H9 (cell line): ENCODE data around the gene LRRC8B. TPM values are rescaled to one million over a fixed set of nuclear protein-coding genes. Genes with fewer than 3 reads are reported as not detected.

Experiments
- DNase-seq: peaks from one replicate; pipeline ENCODE4 v3.0.0-alpha.2; 2017
- H2AFZ ChIP-seq: one replicate; pipeline ENCODE4 v1.6.1; 2013; ENCODE audit warnings: mild to moderate bottlenecking, low read length, control low read depth, moderate library complexity
- H2AK5ac ChIP-seq: 2 replicates; pipeline ENCODE4 v1.6.1; 2013; ENCODE audit warnings: low read length, control low read depth, mixed read lengths; ENCODE audit not compliant: insufficient read length
- H2BK120ac ChIP-seq: one replicate; pipeline ENCODE4 v1.6.1; 2013; ENCODE audit warnings: low read depth, mild to moderate bottlenecking, low read length, control low read depth, inconsistent platforms; ENCODE audit not compliant: poor library complexity, severe bottlenecking
- H2BK12ac ChIP-seq: 2 replicates; pipeline ENCODE4 v1.6.1; 2013; ENCODE audit warnings: low read length, control low read depth, mixed read lengths, low read depth; ENCODE audit not compliant: insufficient read length
- H2BK15ac ChIP-seq: 2 replicates; pipeline ENCODE4 v1.6.1; 2013; ENCODE audit warnings: low read depth, low read length, control low read depth
- H2BK20ac ChIP-seq: one replicate; pipeline ENCODE4 v1.6.1; 2013; ENCODE audit warnings: low read depth, mild to moderate bottlenecking, low read length, control low read depth, inconsistent platforms; ENCODE audit not compliant: poor library complexity, severe bottlenecking
- H2BK5ac ChIP-seq: 2 replicates; pipeline ENCODE4 v1.6.1; 2013; ENCODE audit warnings: low read length, control low read depth, mixed read lengths; ENCODE audit not compliant: insufficient read length
- H3K14ac ChIP-seq: 2 replicates; pipeline ENCODE4 v1.6.1; 2013; ENCODE audit warnings: low read length, control low read depth; ENCODE audit not compliant: insufficient read depth
- H3K18ac ChIP-seq: 2 replicates; pipeline ENCODE4 v1.6.1; 2013; ENCODE audit warnings: low read depth, mild to moderate bottlenecking, mixed read lengths, low read length, control low read depth; ENCODE audit not compliant: insufficient read length
- H3K23ac ChIP-seq: 2 replicates; pipeline ENCODE4 v1.6.1; 2013; ENCODE audit warnings: low read length, control low read depth, mixed read lengths, low read depth; ENCODE audit not compliant: insufficient read length
- H3K23me2 ChIP-seq: 2 replicates; pipeline ENCODE4 v1.6.1; 2013; ENCODE audit warnings: low read depth, mild to moderate bottlenecking, mixed read lengths, low read length, control low read depth; ENCODE audit not compliant: insufficient read length, poor library complexity, severe bottlenecking
- H3K27ac ChIP-seq: 2 replicates; pipeline ENCODE4 v1.5.1; 2013; ENCODE audit warnings: low read length, control low read depth, mixed read lengths, low read depth; ENCODE audit not compliant: insufficient read length
- H3K27me3 ChIP-seq: 2 replicates; pipeline ENCODE4 v1.6.1; 2013; ENCODE audit warnings: low read length, control low read depth, inconsistent platforms; ENCODE audit not compliant: insufficient read depth
- H3K4ac ChIP-seq: 2 replicates; pipeline ENCODE4 v1.6.1; 2013; ENCODE audit warnings: low read depth, mild to moderate bottlenecking, control low read depth, inconsistent platforms, low read length, moderate library complexity
- H3K4me1 ChIP-seq: 2 replicates; pipeline ENCODE4 v1.6.1; 2013; ENCODE audit warnings: low read length, control low read depth, inconsistent platforms; ENCODE audit not compliant: insufficient read depth
- H3K4me2 ChIP-seq: 2 replicates; pipeline ENCODE4 v1.6.1; 2013; ENCODE audit warnings: low read length, control low read depth, mixed read lengths; ENCODE audit not compliant: insufficient read length, insufficient read depth
- H3K56ac ChIP-seq: 2 replicates; pipeline ENCODE4 v1.6.1; 2013; ENCODE audit warnings: low read depth, mild to moderate bottlenecking, mixed read lengths, low read length, control low read depth; ENCODE audit not compliant: insufficient read length
- H3K79me1 ChIP-seq: 2 replicates; pipeline ENCODE4 v1.6.1; 2013; ENCODE audit warnings: low read depth, mild to moderate bottlenecking, moderate library complexity, low read length, control low read depth, inconsistent platforms; ENCODE audit not compliant: insufficient read depth, poor library complexity, severe bottlenecking
- H3K79me2 ChIP-seq: 2 replicates; pipeline ENCODE4 v1.6.1; 2013; ENCODE audit warnings: low read length, control low read depth, inconsistent platforms; ENCODE audit not compliant: insufficient read depth
- H3K9ac ChIP-seq: 2 replicates; pipeline ENCODE4 v1.6.1; 2013; ENCODE audit warnings: low read length, control low read depth, mixed read lengths; ENCODE audit not compliant: insufficient read length; ENCODE audit errors: extremely low read depth
- H3K9me3 ChIP-seq: one replicate; pipeline ENCODE4 v1.6.1; 2013; ENCODE audit warnings: low read depth, low read length, inconsistent platforms; ENCODE audit not compliant: control insufficient read depth
- H3T11ph ChIP-seq: one replicate; pipeline ENCODE4 v1.6.1; 2013; ENCODE audit warnings: mild to moderate bottlenecking, low read length, control low read depth, inconsistent platforms
- H4K20me1 ChIP-seq: one replicate; pipeline ENCODE4 v1.6.1; 2013; ENCODE audit not compliant: control insufficient read depth, insufficient read length, insufficient read depth
- H4K5ac ChIP-seq: 2 replicates; pipeline ENCODE4 v1.6.1; 2013; ENCODE audit warnings: low read depth, mild to moderate bottlenecking, mixed read lengths, low read length, control low read depth; ENCODE audit not compliant: insufficient read length
- H4K8ac ChIP-seq: replicated peaks from 2 replicates; pipeline ENCODE4 v1.6.1; 2013; ENCODE audit warnings: low read length, control low read depth, mixed read lengths, low read depth; ENCODE audit not compliant: insufficient read length
- H4K91ac ChIP-seq: 2 replicates; pipeline ENCODE4 v1.6.1; 2013; ENCODE audit warnings: low read depth, mild to moderate bottlenecking, moderate library complexity, mixed read lengths, low read length, control low read depth; ENCODE audit not compliant: insufficient read length
- H3K27ac Mint-ChIP-seq, 3 experiments: 2 replicates in 2 of 3; 3 replicates in 1 of 3; pipeline ENCODE4 v1.8.0; 2020 to 2021; ENCODE audit warnings: mixed read lengths in 3 of 3, mild to moderate bottlenecking in 1 of 3, moderate library complexity in 1 of 3
- H3K27me3 Mint-ChIP-seq: 2 replicates; pipeline ENCODE4 v1.8.0; 2021; ENCODE audit warnings: low read depth, mild to moderate bottlenecking, moderate library complexity, mixed read lengths
- H3K36me3 Mint-ChIP-seq, 3 experiments: 2 replicates in 2 of 3; 3 replicates in 1 of 3; pipeline ENCODE4 v1.8.0; 2020 to 2021; ENCODE audit warnings: low read depth in 3 of 3, mixed read lengths in 3 of 3; ENCODE audit not compliant: insufficient read depth in 1 of 3
- H3K4me1 Mint-ChIP-seq, 2 experiments: 2 replicates each; pipeline ENCODE4 v1.8.0; 2020; ENCODE audit warnings: mixed read lengths in 2 of 2
- H3K4me3 Mint-ChIP-seq, 2 experiments: 2 replicates in 1 of 2; 3 replicates in 1 of 2; pipeline ENCODE4 v1.8.0; 2020 to 2021; ENCODE audit warnings: mild to moderate bottlenecking in 2 of 2, mixed read lengths in 2 of 2, moderate library complexity in 1 of 2
- H3K9me3 Mint-ChIP-seq, 2 experiments: 2 replicates in 1 of 2; 3 replicates in 1 of 2; pipeline ENCODE4 v1.8.0; 2020; ENCODE audit warnings: mild to moderate bottlenecking in 2 of 2, mixed read lengths in 2 of 2, moderate library complexity in 1 of 2
- WGBS: extraction: QIAGEN DNeasy Blood & Tissue Kit; methylation state at CpG from one replicate; pipeline ENCODE4 v1.1.7; 2013; ENCODE audit warnings: missing lambda C conversion rate, low lambda C conversion rate, mixed read lengths; ENCODE audit not compliant: insufficient read length; ENCODE audit errors: extremely low coverage; 5-methylcytosine and 5-hydroxymethylcytosine counted together
- total RNA-seq: library from RNA; stranded (reverse); gene quantifications from 2 replicates; pipeline ENCODE4 v1.2.1, GENCODE V29; 2021
- TF ChIP-seq, protein P1 (sequence below): fragments of 200-600 bp; sonication (generic); conservative IDR thresholded peaks from 3 replicates; pipeline ENCODE4 v1.8.0; 2021; ENCODE audit warnings: antibody characterized with exemption, mild to moderate bottlenecking

LRRC8B gene
- total RNA-seq, 1 experiment from 2014 or later = 33.2 TPM

DNA sequence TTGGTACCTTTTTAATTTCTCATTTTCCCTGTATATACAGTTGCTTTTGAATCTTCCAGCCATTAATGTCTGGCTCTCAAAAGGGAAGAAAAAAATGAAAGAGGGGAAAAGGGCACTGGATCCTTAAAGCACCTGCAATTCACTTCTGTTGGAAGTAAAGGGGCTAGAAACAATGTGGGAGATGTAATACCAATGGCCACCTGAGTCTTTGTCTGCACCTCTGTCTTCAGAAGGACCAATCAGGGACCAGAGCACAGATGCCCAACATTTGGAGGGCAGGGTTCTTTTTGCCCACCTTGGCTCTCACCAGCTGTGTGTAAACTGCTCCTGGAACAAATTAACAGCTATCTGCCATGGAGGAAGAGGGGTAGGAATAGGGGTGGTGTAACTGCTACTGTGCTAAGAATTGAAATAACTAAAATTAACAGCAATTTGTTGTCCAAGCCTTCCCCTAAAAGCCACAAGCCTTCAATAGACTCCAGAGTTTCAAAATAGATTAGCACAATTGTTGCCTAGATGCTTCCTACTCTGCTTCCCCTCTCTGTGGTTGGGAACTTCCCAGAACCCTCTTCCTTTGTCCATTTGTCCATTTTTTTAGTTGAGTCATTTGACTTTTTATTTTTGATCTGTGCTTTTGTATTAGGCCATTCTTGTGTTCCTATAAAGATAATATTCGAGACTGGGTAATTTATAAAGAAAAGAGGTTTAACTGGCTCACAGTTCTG is 11.5 kb upstream of the LRRC8B start:
- no peak overlapping the region for H3K27ac ChIP-seq

More for the DNA sequence above, 11.5 kb upstream of the LRRC8B start:
- Histone ChIP-seq H2BK5ac (no peak overlapping the region), H3K4me1 (no peaks in the 10 kb centered on the region), H3K56ac (no peak overlapping the region), H4K8ac (no peak overlapping the region), H3K27me3 (no peaks in the 10 kb centered on the region), H3K14ac (no peak overlapping the region), H3K79me2 (no peaks in the 10 kb centered on the region), H2BK15ac (no peak overlapping the region), H4K20me1 (no peaks in the 10 kb centered on the region), H3T11ph (no peak overlapping the region), H2BK12ac (no peak overlapping the region), H3K4me2 (no peak overlapping the region), H2BK120ac (no peak overlapping the region), H3K9ac (no peak overlapping the region), H3K18ac (no peak overlapping the region), H4K91ac (no peak overlapping the region), H3K79me1 (no peaks in the 10 kb centered on the region), H2AFZ (no peak overlapping the region), H4K5ac (no peak overlapping the region), H3K9me3 (no peaks in the 10 kb centered on the region), H2BK20ac (no peak overlapping the region), H2AK5ac (no peak overlapping the region), H3K23ac (no peak overlapping the region), H3K4ac (no peak overlapping the region), H3K23me2 (no peaks in the 10 kb centered on the region)
- H3K27me3 Mint-ChIP-seq = no peaks in the 10 kb centered on the region; the same call in none of the 2 replicates
- H3K27ac Mint-ChIP-seq = no peak overlapping the region
- peaks cover 10 to 28% of the 10 kb centered on the region in 2 experiments for H3K9me3 Mint-ChIP-seq
- peaks cover 0 to 18% (median 18%) of the 10 kb centered on the region in 3 experiments; a peak in 5 of 7 replicates for H3K36me3 Mint-ChIP-seq
- no peak overlapping the region for H3K4me3 Mint-ChIP-seq
- WGBS = no CpG with 5 or more reads among the region's 1 CpG
- H3K4me1 Mint-ChIP-seq = peaks cover 2% of the 10 kb centered on the region in 2 experiments; a peak in 1 of 4 replicates
- no peak for DNase-seq
- TF ChIP-seq, protein P1, sequence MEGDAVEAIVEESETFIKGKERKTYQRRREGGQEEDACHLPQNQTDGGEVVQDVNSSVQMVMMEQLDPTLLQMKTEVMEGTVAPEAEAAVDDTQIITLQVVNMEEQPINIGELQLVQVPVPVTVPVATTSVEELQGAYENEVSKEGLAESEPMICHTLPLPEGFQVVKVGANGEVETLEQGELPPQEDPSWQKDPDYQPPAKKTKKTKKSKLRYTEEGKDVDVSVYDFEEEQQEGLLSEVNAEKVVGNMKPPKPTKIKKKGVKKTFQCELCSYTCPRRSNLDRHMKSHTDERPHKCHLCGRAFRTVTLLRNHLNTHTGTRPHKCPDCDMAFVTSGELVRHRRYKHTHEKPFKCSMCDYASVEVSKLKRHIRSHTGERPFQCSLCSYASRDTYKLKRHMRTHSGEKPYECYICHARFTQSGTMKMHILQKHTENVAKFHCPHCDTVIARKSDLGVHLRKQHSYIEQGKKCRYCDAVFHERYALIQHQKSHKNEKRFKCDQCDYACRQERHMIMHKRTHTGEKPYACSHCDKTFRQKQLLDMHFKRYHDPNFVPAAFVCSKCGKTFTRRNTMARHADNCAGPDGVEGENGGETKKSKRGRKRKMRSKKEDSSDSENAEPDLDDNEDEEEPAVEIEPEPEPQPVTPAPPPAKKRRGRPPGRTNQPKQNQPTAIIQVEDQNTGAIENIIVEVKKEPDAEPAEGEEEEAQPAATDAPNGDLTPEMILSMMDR = no peak
